HL-60/S4 treated with phorbol 12-myristate 13-acetate at 8.2 ng/mL for 4 days and 3 days (cell line): ENCODE data around the gene DOCK2.
"Not testable (repeated sequence)": the region's sequence is repeated elsewhere in the genome, so short reads cannot be mapped to it uniquely, and the experiment has no call there.

Source experiments
- in situ Hi-C: fragments of 300-500 bp; cut with MboI; formaldehyde crosslinking; loops from 2 replicates; pipeline ENCODE4 v1.15.0; 2022; ENCODE audit warnings: low sequenced_read_pairs

Gene DOCK2

GRCh38 chr5:170077526-170077925 is 440.5 kb downstream of the DOCK2 start:
- in situ Hi-C loops, result no loop called here

- in situ Hi-C loops, result no loop called here
Observed at GRCh38 chr5:170078458-170078857, 441.4 kb downstream of the DOCK2 start.

GRCh38 chr5:170078931-170079330 is 441.9 kb downstream of the DOCK2 start:
- in situ Hi-C loops, result no loop called here

GRCh38 chr5:170080217-170080616 is 443.1 kb downstream of the DOCK2 start:
- in situ Hi-C loops, result no loop called here

- in situ Hi-C loops, result no loop called here
Observed at GRCh38 chr5:170080786-170081445, 443.8 kb downstream of the DOCK2 start.

GRCh38 chr5:170081616-170082015 is 444.5 kb downstream of the DOCK2 start:
- in situ Hi-C loops, result no loop called here

- in situ Hi-C loops, result no loop called here
Observed at GRCh38 chr5:170082701-170083100, 445.6 kb downstream of the DOCK2 start.

- in situ Hi-C loops, result no loop called here
Observed at GRCh38 chr5:170087168-170087817, 450.2 kb downstream of the DOCK2 start.

GRCh38 chr5:170092455-170093101 is 455.5 kb downstream of the DOCK2 start:
- in situ Hi-C loops, result no loop called here

GRCh38 chr5:170094329-170094728 is 457.3 kb downstream of the DOCK2 start:
- in situ Hi-C loops, result not testable (repeated sequence)

- in situ Hi-C loops, result no loop called here
Observed at GRCh38 chr5:170095646-170096045, 458.6 kb downstream of the DOCK2 start.

GRCh38 chr5:170097934-170098333 is 460.9 kb downstream of the DOCK2 start:
- in situ Hi-C loops, result no loop called here

GRCh38 chr5:170100066-170100943 is 463.2 kb downstream of the DOCK2 start:
- in situ Hi-C loops, result no loop called here

- in situ Hi-C loops, result no loop called here
Observed at GRCh38 chr5:170103447-170103846, 466.4 kb downstream of the DOCK2 start.

GRCh38 chr5:170104299-170104698 is 467.2 kb downstream of the DOCK2 start:
- in situ Hi-C loops, result no loop called here

GRCh38 chr5:170104710-170105109 is 467.6 kb downstream of the DOCK2 start:
- in situ Hi-C loops, result no loop called here

GRCh38 chr5:170105642-170106611 is 468.9 kb downstream of the DOCK2 start, which contains the start of gene FOXI1:
Gene FOXI1, plus strand, starts transcription at chr5:170105897. Its CDS starts 61 bp downstream, at chr5:170105958.
- in situ Hi-C loops, result no loop called here

- in situ Hi-C loops, result no loop called here
Observed at GRCh38 chr5:170107674-170108073, 470.6 kb downstream of the DOCK2 start.

GRCh38 chr5:170108266-170108785 is 471.3 kb downstream of the DOCK2 start:
- in situ Hi-C loops, result no loop called here
